ENCODE results near the gene ARFGAP3.

DNA sequence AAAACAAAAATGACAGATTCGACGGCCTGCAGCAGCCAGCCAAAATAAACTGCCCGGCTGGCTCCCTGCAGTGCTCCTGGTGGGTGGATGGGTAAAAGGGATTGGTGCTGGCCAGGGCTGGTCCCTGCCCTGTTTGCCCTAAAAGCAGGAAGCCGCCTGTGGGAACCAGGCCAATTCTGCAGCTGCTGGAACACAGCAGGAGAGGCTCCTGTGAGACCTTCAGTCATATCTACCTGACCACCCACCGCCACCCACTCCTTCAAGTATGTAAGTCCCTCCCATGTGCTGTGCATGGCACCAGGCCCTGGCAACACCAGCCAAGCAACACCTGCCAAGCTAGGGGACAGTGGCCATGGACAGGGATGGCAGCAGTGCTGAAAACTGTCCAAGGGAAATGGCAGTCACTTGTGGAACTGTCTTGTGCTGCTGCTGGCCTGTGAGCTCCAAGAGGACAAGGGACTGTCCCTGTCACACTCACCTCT is 48.7 kb upstream of the ARFGAP3 start:
- TF ChIP-seq, protein P1, sequence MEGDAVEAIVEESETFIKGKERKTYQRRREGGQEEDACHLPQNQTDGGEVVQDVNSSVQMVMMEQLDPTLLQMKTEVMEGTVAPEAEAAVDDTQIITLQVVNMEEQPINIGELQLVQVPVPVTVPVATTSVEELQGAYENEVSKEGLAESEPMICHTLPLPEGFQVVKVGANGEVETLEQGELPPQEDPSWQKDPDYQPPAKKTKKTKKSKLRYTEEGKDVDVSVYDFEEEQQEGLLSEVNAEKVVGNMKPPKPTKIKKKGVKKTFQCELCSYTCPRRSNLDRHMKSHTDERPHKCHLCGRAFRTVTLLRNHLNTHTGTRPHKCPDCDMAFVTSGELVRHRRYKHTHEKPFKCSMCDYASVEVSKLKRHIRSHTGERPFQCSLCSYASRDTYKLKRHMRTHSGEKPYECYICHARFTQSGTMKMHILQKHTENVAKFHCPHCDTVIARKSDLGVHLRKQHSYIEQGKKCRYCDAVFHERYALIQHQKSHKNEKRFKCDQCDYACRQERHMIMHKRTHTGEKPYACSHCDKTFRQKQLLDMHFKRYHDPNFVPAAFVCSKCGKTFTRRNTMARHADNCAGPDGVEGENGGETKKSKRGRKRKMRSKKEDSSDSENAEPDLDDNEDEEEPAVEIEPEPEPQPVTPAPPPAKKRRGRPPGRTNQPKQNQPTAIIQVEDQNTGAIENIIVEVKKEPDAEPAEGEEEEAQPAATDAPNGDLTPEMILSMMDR (IDR thresholded peaks at IDR 0.05; ENCODE audit: insufficient read depth, low read depth, low read length), result no peak
- TF ChIP-seq EZH2 (IDR thresholded peaks at IDR 0.05; ENCODE audit: insufficient read depth, low read length), result no peak
